Measurements from ENCODE around the gene CNKSR1.

The CNKSR1 gene

DNA sequence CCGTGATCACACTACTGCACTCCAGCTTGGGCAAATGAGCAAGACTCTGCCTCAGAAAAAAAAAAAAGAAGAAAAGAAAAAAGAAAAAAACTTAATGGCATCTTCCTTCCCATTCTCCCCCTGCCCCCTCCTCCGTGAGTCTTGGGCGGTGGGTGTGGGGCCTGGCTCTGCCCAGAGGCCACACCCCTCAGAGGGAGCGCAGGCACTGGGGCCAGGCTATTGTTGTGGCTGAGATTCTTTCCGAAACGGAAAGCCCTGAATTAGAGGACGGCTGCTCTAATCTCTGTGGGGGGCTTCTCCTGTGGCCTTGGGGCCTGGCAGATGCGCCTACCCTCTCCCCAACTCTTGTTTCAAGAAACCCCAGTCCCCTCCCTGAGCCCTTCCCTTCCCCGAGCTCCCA lies 22.5 kb upstream of the CNKSR1 start:
- Histone ChIP-seq H3K9ac (ENCODE audit: low read length) (no peak overlapping the region), H3K4me3 (ENCODE audit: low read depth, low read length, poor library complexity, severe bottlenecking) (no peak overlapping the region)

DNA sequence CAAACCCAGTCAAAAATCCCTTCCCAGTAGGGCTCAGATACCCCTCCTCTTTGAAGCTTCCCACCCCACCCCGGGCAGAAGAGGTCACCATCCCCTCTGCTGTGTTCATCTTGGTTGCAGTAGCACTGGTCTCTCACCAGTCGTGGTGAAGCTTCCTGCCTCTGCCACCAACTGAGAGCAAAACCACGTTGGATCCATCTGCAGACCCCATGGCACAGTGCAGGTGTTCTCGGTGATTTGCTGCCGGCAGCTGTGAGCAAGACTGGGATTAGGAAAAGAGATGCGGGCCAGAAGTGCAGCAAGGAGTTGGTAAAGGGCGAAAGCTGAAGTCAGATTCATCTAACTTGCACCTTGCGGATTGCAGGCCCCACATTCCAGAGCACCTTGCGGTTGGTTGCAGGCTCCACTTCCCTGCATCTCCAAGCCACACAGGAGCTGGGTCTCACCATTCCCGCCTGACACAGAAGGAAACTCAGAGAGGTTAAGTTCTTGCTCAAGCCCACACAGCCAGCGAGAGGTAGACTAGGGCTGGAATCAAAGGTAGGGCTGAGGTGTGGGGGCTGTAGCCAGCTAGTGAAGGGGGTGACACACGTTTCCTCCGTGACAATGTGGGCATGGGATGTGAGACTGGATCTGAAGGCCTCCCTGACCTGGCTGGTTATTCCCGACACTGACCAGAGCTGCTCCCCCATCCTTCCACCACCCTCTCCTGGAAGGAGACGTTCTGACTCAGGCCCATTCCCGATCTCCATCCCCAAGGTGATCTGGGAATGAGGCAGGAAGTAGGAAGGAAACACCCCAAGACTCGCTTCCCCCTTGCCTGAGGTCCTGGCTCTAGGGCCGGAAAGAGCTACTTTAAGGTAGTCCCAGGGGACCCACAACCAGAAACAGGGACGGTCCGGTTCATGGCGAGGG lies 21.7 kb upstream of the CNKSR1 start:
- no peak overlapping the region for H3K9ac ChIP-seq (ENCODE audit: low read length)
- H3K79me2 ChIP-seq (ENCODE audit: insufficient read depth, low read length): no peaks in the 10 kb centered on the region
- no peaks in the 10 kb centered on the region for H3K36me3 ChIP-seq (ENCODE audit: insufficient read depth, low read length)
- no peak overlapping the region for H2AFZ ChIP-seq (ENCODE audit: low read length)
- TF ChIP-seq EZH2 (IDR thresholded peaks at IDR 0.05; ENCODE audit: borderline replicate concordance, low read length): no peak
- TF ChIP-seq, protein P1, sequence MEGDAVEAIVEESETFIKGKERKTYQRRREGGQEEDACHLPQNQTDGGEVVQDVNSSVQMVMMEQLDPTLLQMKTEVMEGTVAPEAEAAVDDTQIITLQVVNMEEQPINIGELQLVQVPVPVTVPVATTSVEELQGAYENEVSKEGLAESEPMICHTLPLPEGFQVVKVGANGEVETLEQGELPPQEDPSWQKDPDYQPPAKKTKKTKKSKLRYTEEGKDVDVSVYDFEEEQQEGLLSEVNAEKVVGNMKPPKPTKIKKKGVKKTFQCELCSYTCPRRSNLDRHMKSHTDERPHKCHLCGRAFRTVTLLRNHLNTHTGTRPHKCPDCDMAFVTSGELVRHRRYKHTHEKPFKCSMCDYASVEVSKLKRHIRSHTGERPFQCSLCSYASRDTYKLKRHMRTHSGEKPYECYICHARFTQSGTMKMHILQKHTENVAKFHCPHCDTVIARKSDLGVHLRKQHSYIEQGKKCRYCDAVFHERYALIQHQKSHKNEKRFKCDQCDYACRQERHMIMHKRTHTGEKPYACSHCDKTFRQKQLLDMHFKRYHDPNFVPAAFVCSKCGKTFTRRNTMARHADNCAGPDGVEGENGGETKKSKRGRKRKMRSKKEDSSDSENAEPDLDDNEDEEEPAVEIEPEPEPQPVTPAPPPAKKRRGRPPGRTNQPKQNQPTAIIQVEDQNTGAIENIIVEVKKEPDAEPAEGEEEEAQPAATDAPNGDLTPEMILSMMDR (IDR thresholded peaks at IDR 0.05; ENCODE audit: low read length): no peak
- H3K27me3 ChIP-seq (ENCODE audit: insufficient read depth, low read length): peaks cover 6% of the 10 kb centered on the region; the same call in 1 of the 2 replicates
- no peaks in the 10 kb centered on the region for H3K9me3 ChIP-seq (ENCODE audit: low read length)
- H3K4me3 ChIP-seq (ENCODE audit: low read depth, low read length, poor library complexity, severe bottlenecking): no peak overlapping the region
- no peak overlapping the region for H3K27ac ChIP-seq (ENCODE audit: low read depth, low read length, poor library complexity, severe bottlenecking)
- H4K20me1 ChIP-seq (ENCODE audit: insufficient read depth, low read length): no peaks in the 10 kb centered on the region
- H3K4me1 ChIP-seq (ENCODE audit: insufficient read depth, low read length, severe bottlenecking): no peaks in the 10 kb centered on the region
- H3K9me2 ChIP-seq (ENCODE audit: low read depth, low read length): no peaks in the 10 kb centered on the region
- H3F3A ChIP-seq (ENCODE audit: insufficient read depth, low read length): no peaks in the 10 kb centered on the region
- no peak overlapping the region for H3K4me2 ChIP-seq (ENCODE audit: low read length)

More for the DNA sequence above, 22.5 kb upstream of the CNKSR1 start:
- Histone ChIP-seq H3K9me3 (ENCODE audit: low read length) (no peaks in the 10 kb centered on the region), H3K36me3 (ENCODE audit: insufficient read depth, low read length) (no peaks in the 10 kb centered on the region), H3K9me2 (ENCODE audit: low read depth, low read length) (no peaks in the 10 kb centered on the region), H3F3A (ENCODE audit: insufficient read depth, low read length) (no peaks in the 10 kb centered on the region), H3K4me1 (ENCODE audit: insufficient read depth, low read length, severe bottlenecking) (no peaks in the 10 kb centered on the region), H2AFZ (ENCODE audit: low read length) (no peak overlapping the region), H3K4me2 (ENCODE audit: low read length) (no peak overlapping the region), H3K79me2 (ENCODE audit: insufficient read depth, low read length) (no peaks in the 10 kb centered on the region), H4K20me1 (ENCODE audit: insufficient read depth, low read length) (no peaks in the 10 kb centered on the region), H3K27me3 (ENCODE audit: insufficient read depth, low read length) (peaks cover 12% of the 10 kb centered on the region), H3K27ac (ENCODE audit: low read depth, low read length, poor library complexity, severe bottlenecking) (no peak overlapping the region)
- TF ChIP-seq, protein P1 (IDR thresholded peaks at IDR 0.05; ENCODE audit: low read length): no peak
- no peak for TF ChIP-seq EZH2 (IDR thresholded peaks at IDR 0.05; ENCODE audit: borderline replicate concordance, low read length)

- Histone ChIP-seq H3K4me1 (ENCODE audit: insufficient read depth, low read length, severe bottlenecking) (no peaks in the 10 kb centered on the region), H2AFZ (ENCODE audit: low read length) (no peak overlapping the region), H3K27ac (ENCODE audit: low read depth, low read length, poor library complexity, severe bottlenecking) (no peak overlapping the region), H3K9ac (ENCODE audit: low read length) (no peak overlapping the region), H4K20me1 (ENCODE audit: insufficient read depth, low read length) (no peaks in the 10 kb centered on the region), H3K79me2 (ENCODE audit: insufficient read depth, low read length) (no peaks in the 10 kb centered on the region), H3K27me3 (ENCODE audit: insufficient read depth, low read length) (peaks cover 10% of the 10 kb centered on the region; the same call in 1 of the 2 replicates), H3F3A (ENCODE audit: insufficient read depth, low read length) (no peaks in the 10 kb centered on the region), H3K9me2 (ENCODE audit: low read depth, low read length) (no peaks in the 10 kb centered on the region), H3K9me3 (ENCODE audit: low read length) (no peaks in the 10 kb centered on the region), H3K4me2 (ENCODE audit: low read length) (no peak overlapping the region), H3K4me3 (ENCODE audit: low read depth, low read length, poor library complexity, severe bottlenecking) (no peak overlapping the region), H3K36me3 (ENCODE audit: insufficient read depth, low read length) (no peaks in the 10 kb centered on the region)
- TF ChIP-seq, protein P1 (IDR thresholded peaks at IDR 0.05; ENCODE audit: low read length): no peak
- TF ChIP-seq EZH2 (IDR thresholded peaks at IDR 0.05; ENCODE audit: borderline replicate concordance, low read length): no peak
Observed at GRCh38 chr1:26156285-26157038, 20.8 kb upstream of the CNKSR1 start.
